ENCODE measurements around the gene DCANP1.

Gene DCANP1

DNA sequence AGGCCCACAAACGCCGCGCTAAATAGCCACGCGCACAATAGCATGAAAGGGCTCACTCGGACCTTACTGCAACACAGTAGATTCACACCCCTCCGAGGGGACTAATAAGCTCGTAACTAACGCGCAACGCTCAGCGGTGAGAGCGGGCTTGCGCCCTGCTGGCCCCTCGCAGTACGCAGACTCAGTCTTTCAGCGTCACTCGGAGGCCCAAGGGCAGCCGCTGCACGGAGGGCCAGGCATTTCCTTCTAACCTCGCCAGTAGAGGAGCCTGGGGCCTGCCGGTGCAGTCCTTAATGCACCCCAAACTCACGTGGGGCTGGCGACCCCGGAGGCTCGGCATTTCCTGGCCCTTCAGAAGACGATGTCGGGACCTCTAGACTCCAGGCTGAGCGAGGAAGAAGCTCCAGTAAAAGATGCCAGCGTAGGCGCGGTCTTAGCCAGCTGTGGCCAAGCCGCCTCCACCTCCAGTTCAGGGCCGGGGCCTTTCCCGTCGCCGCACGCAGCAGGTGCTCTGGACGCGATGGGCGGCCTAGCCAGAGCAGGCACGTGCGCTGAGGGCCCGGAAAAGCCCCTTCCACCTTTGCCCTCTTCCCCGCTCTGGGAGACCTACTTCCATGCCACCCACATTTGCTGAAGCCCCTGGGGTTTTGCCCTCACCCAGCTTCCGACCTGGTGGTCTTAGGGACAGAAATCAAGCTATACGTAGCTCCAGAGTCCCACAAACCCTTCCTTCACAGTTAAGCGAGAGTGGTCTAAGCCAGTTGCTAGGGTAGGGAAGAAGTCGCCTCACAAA lies 43.3 kb upstream of the DCANP1 start:
- TF ChIP-seq, protein P1, sequence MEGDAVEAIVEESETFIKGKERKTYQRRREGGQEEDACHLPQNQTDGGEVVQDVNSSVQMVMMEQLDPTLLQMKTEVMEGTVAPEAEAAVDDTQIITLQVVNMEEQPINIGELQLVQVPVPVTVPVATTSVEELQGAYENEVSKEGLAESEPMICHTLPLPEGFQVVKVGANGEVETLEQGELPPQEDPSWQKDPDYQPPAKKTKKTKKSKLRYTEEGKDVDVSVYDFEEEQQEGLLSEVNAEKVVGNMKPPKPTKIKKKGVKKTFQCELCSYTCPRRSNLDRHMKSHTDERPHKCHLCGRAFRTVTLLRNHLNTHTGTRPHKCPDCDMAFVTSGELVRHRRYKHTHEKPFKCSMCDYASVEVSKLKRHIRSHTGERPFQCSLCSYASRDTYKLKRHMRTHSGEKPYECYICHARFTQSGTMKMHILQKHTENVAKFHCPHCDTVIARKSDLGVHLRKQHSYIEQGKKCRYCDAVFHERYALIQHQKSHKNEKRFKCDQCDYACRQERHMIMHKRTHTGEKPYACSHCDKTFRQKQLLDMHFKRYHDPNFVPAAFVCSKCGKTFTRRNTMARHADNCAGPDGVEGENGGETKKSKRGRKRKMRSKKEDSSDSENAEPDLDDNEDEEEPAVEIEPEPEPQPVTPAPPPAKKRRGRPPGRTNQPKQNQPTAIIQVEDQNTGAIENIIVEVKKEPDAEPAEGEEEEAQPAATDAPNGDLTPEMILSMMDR (IDR thresholded peaks at IDR 0.05; ENCODE audit: low read depth, low read length): no peak
- H3K4me3 ChIP-seq (ENCODE audit: low read depth, low read length): no peak overlapping the region

DNA sequence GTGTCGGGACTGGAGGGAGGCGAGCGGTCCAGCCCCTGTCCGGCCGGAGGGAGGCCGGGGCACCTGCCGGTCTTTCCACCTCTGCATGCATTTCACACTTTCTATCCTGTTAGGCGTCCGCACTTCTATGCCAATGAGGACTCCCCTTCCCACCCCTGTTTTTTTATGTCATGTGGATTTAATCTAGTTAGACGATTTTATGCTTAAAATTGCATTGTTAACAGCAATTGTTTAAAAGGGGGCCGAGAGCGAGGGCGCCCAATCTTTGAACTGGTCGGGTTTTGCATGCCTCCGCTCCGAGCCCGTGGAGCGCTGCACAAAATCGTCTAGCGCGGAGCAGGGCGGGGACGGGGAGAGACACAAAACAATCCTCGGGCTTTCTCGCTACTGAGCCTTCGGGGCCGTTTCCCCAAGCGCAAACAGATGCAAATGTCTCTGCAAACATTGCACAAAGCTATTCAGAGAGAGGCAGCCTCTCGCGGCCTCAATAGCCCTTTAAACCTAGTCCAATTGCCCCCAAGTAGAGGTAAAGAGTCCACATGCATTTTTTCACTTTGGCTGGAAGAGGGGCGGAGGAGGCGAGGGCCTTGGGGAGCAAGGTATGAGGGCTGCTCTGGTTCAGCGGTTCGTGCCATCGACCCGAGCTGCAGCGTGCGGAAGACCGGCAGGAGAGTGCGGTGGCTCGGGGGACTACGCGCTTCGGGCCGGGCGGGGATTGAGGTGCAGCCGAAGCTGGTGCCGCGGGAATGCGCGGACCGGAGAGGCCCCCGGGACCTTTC lies 42.5 kb upstream of the DCANP1 start:
- TF ChIP-seq, protein P1 (IDR thresholded peaks at IDR 0.05; ENCODE audit: low read depth, low read length): no peak
- H3K4me3 ChIP-seq (ENCODE audit: low read depth, low read length): no peak overlapping the region

DNA sequence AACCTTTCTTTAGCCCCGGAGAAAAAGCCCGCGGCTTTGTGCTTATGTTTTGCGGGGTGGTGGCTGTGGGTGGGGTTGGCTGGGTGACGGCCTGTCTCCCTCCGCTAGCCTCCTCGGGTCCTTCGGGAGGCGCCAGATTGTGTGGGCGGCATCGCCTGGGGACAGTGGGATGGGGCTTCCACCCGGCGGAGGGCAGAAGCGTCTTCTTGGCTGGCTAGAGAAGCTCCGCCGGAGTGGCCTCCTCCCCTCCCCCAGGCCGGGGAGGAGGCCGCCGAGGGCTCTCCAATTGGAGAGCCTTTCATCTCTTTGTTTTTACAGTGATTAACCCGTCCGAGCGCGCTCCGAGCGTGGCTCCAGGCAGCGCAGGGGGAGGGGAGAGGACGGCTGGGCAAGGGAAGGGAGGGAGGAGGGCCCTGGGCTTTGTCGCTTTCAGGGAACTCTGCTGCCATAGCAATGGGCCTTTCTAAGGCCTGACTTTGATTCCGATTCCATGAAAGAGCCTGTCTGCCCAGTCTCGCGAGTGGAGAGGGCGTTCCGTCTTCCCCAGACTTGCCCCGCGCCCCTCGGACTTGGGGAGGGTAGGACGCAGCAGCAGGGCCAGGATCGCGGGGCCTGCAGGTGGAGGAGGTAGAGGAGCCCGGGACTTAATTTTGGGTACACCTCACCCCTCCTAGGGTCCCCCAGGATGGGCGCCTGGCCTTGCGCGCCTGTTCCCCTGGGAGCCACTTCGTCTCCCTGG lies 41.7 kb upstream of the DCANP1 start:
- H3K4me3 ChIP-seq (ENCODE audit: low read depth, low read length): peak overlapping the region; percentile 59

DNA sequence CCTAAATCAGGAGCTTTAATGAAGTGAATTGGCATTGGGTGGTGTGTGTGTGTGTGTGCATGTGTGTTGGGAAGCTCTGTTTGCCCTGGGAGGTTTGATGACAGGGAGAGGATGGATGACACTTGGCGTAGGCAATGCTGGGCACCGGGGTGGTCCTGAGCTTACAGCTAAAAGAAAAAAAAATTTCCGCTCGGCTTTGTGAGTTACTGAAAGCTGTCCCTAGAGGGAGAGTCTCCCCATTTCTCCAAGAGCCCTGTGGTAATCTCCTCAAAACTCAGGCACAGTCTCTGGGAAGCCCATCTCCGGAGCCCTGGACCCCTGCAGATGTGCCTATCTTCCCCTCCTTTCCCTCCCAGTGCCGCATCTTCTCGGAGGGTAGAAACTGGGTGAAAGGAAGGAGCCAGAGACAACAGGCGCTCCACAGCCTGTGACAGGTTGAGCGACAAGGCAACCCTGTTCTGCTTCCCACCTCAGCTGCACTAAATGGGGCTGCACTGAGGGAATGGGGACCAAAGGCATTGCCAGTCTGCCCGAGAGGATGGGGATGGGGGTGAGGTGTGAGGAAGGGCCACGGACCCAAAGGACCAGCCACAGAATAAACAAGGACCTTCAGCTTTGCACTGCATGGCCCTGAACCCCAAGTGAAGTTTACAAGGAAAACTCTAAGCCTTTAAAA lies 40.8 kb upstream of the DCANP1 start:
- H3K4me3 ChIP-seq (ENCODE audit: low read depth, low read length): peak overlapping the region; percentile 59
- TF ChIP-seq, protein P1 (IDR thresholded peaks at IDR 0.05; ENCODE audit: low read depth, low read length): no peak

More for the DNA sequence above, 41.7 kb upstream of the DCANP1 start:
- TF ChIP-seq, protein P1 (IDR thresholded peaks at IDR 0.05; ENCODE audit: low read depth, low read length): no peak

DNA sequence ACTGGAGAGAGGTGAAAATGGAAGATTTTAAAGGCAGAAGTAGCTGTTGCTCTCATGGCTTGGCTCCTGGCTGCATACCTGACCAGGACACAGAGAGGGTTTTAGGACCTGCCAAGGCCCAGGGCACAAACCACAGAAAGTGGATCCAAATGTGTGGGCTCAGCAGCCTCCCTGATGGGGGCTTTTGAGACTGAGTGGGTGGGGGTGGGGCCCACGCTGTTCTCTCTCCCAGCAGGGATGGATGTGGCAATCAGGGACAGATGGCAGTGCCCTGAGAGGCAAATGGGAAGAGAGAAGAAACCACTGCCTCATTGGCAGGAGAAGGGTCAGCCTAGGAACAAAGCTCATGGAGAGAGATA lies 39.9 kb upstream of the DCANP1 start:
- TF ChIP-seq, protein P1 (IDR thresholded peaks at IDR 0.05; ENCODE audit: low read depth, low read length): no peak
- H3K4me3 ChIP-seq (ENCODE audit: low read depth, low read length): no peak overlapping the region

DNA sequence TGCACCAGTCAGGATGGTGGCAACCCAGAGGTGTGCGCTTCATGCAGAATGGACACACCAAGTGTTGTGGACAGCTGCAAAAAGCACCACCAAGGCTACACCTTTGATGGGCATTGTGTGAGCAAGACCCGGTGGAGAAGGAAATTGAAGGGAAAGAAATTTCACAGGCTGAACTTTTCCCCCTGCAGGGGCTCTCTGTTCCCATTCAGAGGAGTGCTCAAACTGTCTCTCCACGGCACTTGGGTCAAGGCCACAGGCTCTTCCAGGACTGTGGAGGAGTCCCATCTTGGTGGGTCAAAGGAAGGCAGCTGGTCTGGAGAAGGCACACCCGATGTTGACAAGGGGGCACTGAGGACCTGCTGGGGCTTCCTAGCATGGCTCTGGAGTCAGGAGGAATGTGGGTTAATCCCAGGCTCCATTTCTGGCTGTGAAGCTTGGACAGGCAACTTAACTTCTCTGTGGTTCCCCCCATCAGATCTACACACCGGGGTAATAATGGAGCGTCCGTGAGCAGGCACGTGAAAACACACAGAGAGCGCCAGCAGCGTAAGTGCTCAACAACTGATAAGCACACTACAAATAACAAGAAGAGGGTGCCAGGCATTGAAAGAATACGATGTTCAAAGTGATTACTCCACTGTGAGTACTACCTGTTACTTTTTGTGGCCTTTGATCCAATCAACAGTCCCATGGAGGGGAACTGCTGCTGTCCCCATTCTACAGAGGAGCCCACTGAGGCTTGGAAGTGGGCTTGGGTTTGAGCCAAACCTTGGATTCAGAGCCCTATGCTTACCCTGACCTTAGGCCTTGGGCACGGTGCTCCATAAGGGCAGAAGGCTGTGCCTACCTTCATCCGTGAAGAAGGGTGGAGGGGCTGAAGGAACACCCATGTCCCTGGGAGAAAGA lies 39.2 kb upstream of the DCANP1 start:
- H3K4me3 ChIP-seq (ENCODE audit: low read depth, low read length): no peak overlapping the region
- TF ChIP-seq, protein P1 (IDR thresholded peaks at IDR 0.05; ENCODE audit: low read depth, low read length): no peak
